Measurements from ENCODE around the gene FAM117B. TPM values are rescaled to one million over a fixed set of nuclear protein-coding genes. Genes with fewer than 3 reads are reported as not detected.

Gene FAM117B
- total RNA-seq, 3 donors from 2014 or later (not counting 1 experiment from before 2014, with no cell fraction given), result 11.6 to 14.2 (median 13.1) TPM

GRCh38 chr2:202610380-202610779 is 24.4 kb upstream of the FAM117B start:
- Histone ChIP-seq H3K4me3 (ENCODE audit: low read length) (no peak overlapping the region), H3K27ac (ENCODE audit: low read length) (peak overlapping the region; percentile 3), H3K36me3 (ENCODE audit: control insufficient read depth, insufficient read depth, low read length) (no peaks in the 10 kb centered on the region), H3K27me3 (ENCODE audit: control insufficient read depth, insufficient read depth, low read length) (no peaks in the 10 kb centered on the region), H3K9me3 (ENCODE audit: control insufficient read depth, insufficient read depth, low read length) (no peaks in the 10 kb centered on the region), H3K4me1 (ENCODE audit: control insufficient read depth, insufficient read depth, low read length) (no peaks in the 10 kb centered on the region)
- Mint-ChIP-seq H3K36me3 (no peaks in the 10 kb centered on the region), H3K4me3 (no peak overlapping the region), H3K27ac (no peak overlapping the region), H3K27me3 (ENCODE audit: low read depth in 2 of 2) (peaks cover 6 to 10% of the 10 kb centered on the region in 2 donors), H3K9me3 (no peaks in the 10 kb centered on the region), H3K4me1 (no peaks in the 10 kb centered on the region)
- no peak for DNase-seq
- TF ChIP-seq CTCF (IDR thresholded peaks at IDR 0.05), result no peak
- WGBS (ENCODE audit: insufficient coverage), result 94% methylated on average over 4 of the region's 5 CpGs
- intact Hi-C loops (cut with micrococcal nuclease), result no loop called here
- ATAC-seq, result no peak

GRCh38 chr2:202612145-202612544 is 22.6 kb upstream of the FAM117B start:
- H3K27me3 ChIP-seq (ENCODE audit: control insufficient read depth, insufficient read depth, low read length), result no peaks in the 10 kb centered on the region
- DNase-seq (no peak), ATAC-seq (no peak)
- no peaks in the 10 kb centered on the region for H3K9me3 Mint-ChIP-seq
- no peaks in the 10 kb centered on the region for H3K36me3 ChIP-seq (ENCODE audit: control insufficient read depth, insufficient read depth, low read length)
- no peaks in the 10 kb centered on the region for H3K4me1 Mint-ChIP-seq
- H3K4me3 ChIP-seq (ENCODE audit: low read length), result no peak overlapping the region
- no peak overlapping the region for H3K27ac ChIP-seq (ENCODE audit: low read length)
- H3K27ac Mint-ChIP-seq, result no peak overlapping the region
- H3K27me3 Mint-ChIP-seq (ENCODE audit: low read depth in 2 of 2), result peaks cover 6 to 10% of the 10 kb centered on the region in 2 donors
- whole genome bisulfite sequencing (ENCODE audit: insufficient coverage), result 86% methylated on average over 1 of the region's 1 CpG
- H3K4me3 Mint-ChIP-seq, result no peak overlapping the region
- intact Hi-C loops (cut with micrococcal nuclease), result no loop called here
- H3K4me1 ChIP-seq (ENCODE audit: control insufficient read depth, insufficient read depth, low read length), result no peaks in the 10 kb centered on the region
- no peaks in the 10 kb centered on the region for H3K9me3 ChIP-seq (ENCODE audit: control insufficient read depth, insufficient read depth, low read length)
- no peaks in the 10 kb centered on the region for H3K36me3 Mint-ChIP-seq
- no peak for TF ChIP-seq CTCF (IDR thresholded peaks at IDR 0.05)

- peaks cover 6 to 10% of the 10 kb centered on the region in 2 donors for H3K27me3 Mint-ChIP-seq (ENCODE audit: low read depth in 2 of 2)
- TF ChIP-seq CTCF (IDR thresholded peaks at IDR 0.05), result no peak
- Histone ChIP-seq H3K27me3 (ENCODE audit: control insufficient read depth, insufficient read depth, low read length) (no peaks in the 10 kb centered on the region), H3K27ac (ENCODE audit: low read length) (no peak overlapping the region), H3K36me3 (ENCODE audit: control insufficient read depth, insufficient read depth, low read length) (no peaks in the 10 kb centered on the region), H3K4me1 (ENCODE audit: control insufficient read depth, insufficient read depth, low read length) (no peaks in the 10 kb centered on the region), H3K4me3 (ENCODE audit: low read length) (no peak overlapping the region), H3K9me3 (ENCODE audit: control insufficient read depth, insufficient read depth, low read length) (no peaks in the 10 kb centered on the region)
- WGBS (ENCODE audit: insufficient coverage), result 87% methylated on average over 3 of the region's 4 CpGs
- H3K9me3 Mint-ChIP-seq, result no peaks in the 10 kb centered on the region
- no peaks in the 10 kb centered on the region for H3K36me3 Mint-ChIP-seq
- intact Hi-C loops (cut with micrococcal nuclease), result no loop called here
- ATAC-seq, result no peak
- H3K27ac Mint-ChIP-seq, result no peak overlapping the region
- H3K4me1 Mint-ChIP-seq, result no peaks in the 10 kb centered on the region
- DNase-seq, result no peak
- no peak overlapping the region for H3K4me3 Mint-ChIP-seq
These were observed 21.3 kb upstream of the FAM117B start for GRCh38 chr2:202613479-202613878.

GRCh38 chr2:202624133-202624532 is 10.6 kb upstream of the FAM117B start:
- no peak overlapping the region for H3K4me3 ChIP-seq (ENCODE audit: low read length)
- no peaks in the 10 kb centered on the region for H3K9me3 Mint-ChIP-seq
- intact Hi-C loops (cut with micrococcal nuclease), result no loop called here
- no peak overlapping the region for H3K27ac ChIP-seq (ENCODE audit: low read length)
- ATAC-seq, result no peak
- no peaks in the 10 kb centered on the region for H3K36me3 Mint-ChIP-seq
- H3K4me1 ChIP-seq (ENCODE audit: control insufficient read depth, insufficient read depth, low read length), result no peaks in the 10 kb centered on the region
- H3K4me3 Mint-ChIP-seq, result no peak overlapping the region
- no peak for DNase-seq
- H3K27me3 Mint-ChIP-seq (ENCODE audit: low read depth in 2 of 2), result no peaks in the 10 kb centered on the region
- H3K9me3 ChIP-seq (ENCODE audit: control insufficient read depth, insufficient read depth, low read length), result no peaks in the 10 kb centered on the region
- no peaks in the 10 kb centered on the region for H3K36me3 ChIP-seq (ENCODE audit: control insufficient read depth, insufficient read depth, low read length)
- no peaks in the 10 kb centered on the region for H3K27me3 ChIP-seq (ENCODE audit: control insufficient read depth, insufficient read depth, low read length)
- 97% methylated on average over 3 of the region's 5 CpGs for WGBS (ENCODE audit: insufficient coverage)
- no peak for TF ChIP-seq CTCF (IDR thresholded peaks at IDR 0.05)
- no peak overlapping the region for H3K27ac Mint-ChIP-seq
- no peaks in the 10 kb centered on the region for H3K4me1 Mint-ChIP-seq

All from natural killer cell (primary cell).